HepG2 (cell line): ENCODE measurements around the gene VDAC1.

ENCODE experiments used
- CTCF ChIP-seq: sonication (generic); formaldehyde crosslinking; IDR thresholded peaks from 2 replicates; pipeline ENCODE4 v1.5.0; 2020; ENCODE audit warnings: mild to moderate bottlenecking, missing genetic modification reagents, moderate library complexity
- POLR2AphosphoS5 ChIP-seq: IDR thresholded peaks from 2 replicates; pipeline ENCODE4 v1.6.1; 2012; ENCODE audit warnings: low read depth, low read length
- THAP7 ChIP-seq: sonication (generic); formaldehyde crosslinking; IDR thresholded peaks from 2 replicates; pipeline ENCODE4 v1.8.1; 2023; ENCODE audit warnings: mild to moderate bottlenecking, missing genetic modification reagents

- TF ChIP-seq THAP7 (CRISPR knock-in tag) (no peak), CTCF (CRISPR knock-in tag) (no peak), POLR2AphosphoS5 (no peak)
These were observed 2.6 kb downstream of the VDAC1 start for GRCh38 chr5:134001938-134002731.
